ENCODE measurements around the gene IL1RAPL1. TPM values are rescaled to one million over a fixed set of nuclear protein-coding genes. Genes with fewer than 3 reads are reported as not detected.

IL1RAPL1 gene
- total and polyA plus RNA-seq, 8 donors, result 0.60 to 1.4 (median 0.95) TPM; not detected in 2

- H3K4me1 ChIP-seq, result no peaks in the 10 kb centered on the region
- no peaks in the 10 kb centered on the region for H3K36me3 ChIP-seq
- TF ChIP-seq CTCF (IDR thresholded peaks at IDR 0.05), result no peak
- no peak overlapping the region for H3K27ac ChIP-seq
- ATAC-seq (no peak), DNase-seq (no peak)
- H3K4me3 ChIP-seq, result no peak overlapping the region
- H3K9me3 ChIP-seq, result no peaks in the 10 kb centered on the region
- intact Hi-C loops (cut with DNase I), result no loop called here
- H3K27me3 ChIP-seq, result no peaks in the 10 kb centered on the region
Observed at GRCh38 chrX:28613558-28613957, 26.3 kb downstream of the IL1RAPL1 start.

- no peaks in the 10 kb centered on the region for H3K4me1 ChIP-seq
- no peak for TF ChIP-seq CTCF (IDR thresholded peaks at IDR 0.05)
- no peaks in the 10 kb centered on the region for H3K9me3 ChIP-seq
- H3K4me3 ChIP-seq, result no peak overlapping the region
- H3K27me3 ChIP-seq, result no peaks in the 10 kb centered on the region
- DNase-seq (no peak), ATAC-seq (no peak)
- no peaks in the 10 kb centered on the region for H3K36me3 ChIP-seq
- intact Hi-C loops (cut with DNase I), result no loop called here
- H3K27ac ChIP-seq, result no peak overlapping the region
Observed at GRCh38 chrX:28625223-28625622, 38.0 kb downstream of the IL1RAPL1 start.

- TF ChIP-seq CTCF (IDR thresholded peaks at IDR 0.05), result no peak
- Histone ChIP-seq H3K4me3 (no peak overlapping the region), H3K4me1 (no peaks in the 10 kb centered on the region), H3K27ac (no peak overlapping the region), H3K27me3 (no peaks in the 10 kb centered on the region), H3K36me3 (no peaks in the 10 kb centered on the region), H3K9me3 (no peaks in the 10 kb centered on the region)
- ATAC-seq (no peak), DNase-seq (no peak)
- intact Hi-C loops (cut with DNase I), result no loop called here
Observed at GRCh38 chrX:28626515-28626914, 39.3 kb downstream of the IL1RAPL1 start.

- no peak for TF ChIP-seq CTCF (IDR thresholded peaks at IDR 0.05)
- H3K27ac ChIP-seq, result no peak overlapping the region
Observed at GRCh38 chrX:28628120-28628519, 40.9 kb downstream of the IL1RAPL1 start.

DNA sequence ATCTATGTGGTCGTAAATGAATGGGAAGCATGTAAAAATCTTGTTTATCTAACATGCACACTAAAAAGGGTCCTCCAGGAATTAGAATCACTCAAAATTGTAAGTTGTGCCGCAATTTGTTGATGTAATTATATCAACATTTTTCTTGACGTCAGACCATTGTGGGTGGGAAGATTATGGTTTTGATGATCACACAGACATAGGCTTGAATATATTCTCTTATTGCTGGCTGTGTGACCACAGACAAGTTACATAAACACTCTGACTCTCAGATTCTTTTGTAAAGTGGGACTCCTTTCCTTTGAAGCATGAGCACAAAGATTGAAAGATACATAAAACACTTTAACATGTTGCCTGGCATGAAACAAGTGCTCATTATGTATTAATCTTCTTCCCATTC, 51.5 kb downstream of the IL1RAPL1 start:
- H3K9me3 ChIP-seq, result no peaks in the 10 kb centered on the region
- H3K27me3 ChIP-seq, result no peaks in the 10 kb centered on the region
- DNase-seq, result no peak
- H3K27ac ChIP-seq, result no peak overlapping the region
- H3K4me3 ChIP-seq, result no peak overlapping the region
- intact Hi-C loops (cut with DNase I), result no loop called here
- ATAC-seq, result no peak
- no peaks in the 10 kb centered on the region for H3K36me3 ChIP-seq
- TF ChIP-seq CTCF (IDR thresholded peaks at IDR 0.05), result no peak
- no peaks in the 10 kb centered on the region for H3K4me1 ChIP-seq

More at GRCh38 chrX:28628120-28628519, 40.9 kb downstream of the IL1RAPL1 start:
- intact Hi-C loops (cut with DNase I), result no loop called here
- Histone ChIP-seq H3K9me3 (no peaks in the 10 kb centered on the region), H3K4me3 (no peak overlapping the region), H3K4me1 (no peaks in the 10 kb centered on the region), H3K36me3 (no peaks in the 10 kb centered on the region), H3K27me3 (no peaks in the 10 kb centered on the region)
- DNase-seq, result no peak
- ATAC-seq, result no peak
